ENCODE results near the gene ANO4. TPM values are rescaled to one million over a fixed set of nuclear protein-coding genes. Genes with fewer than 3 reads are reported as not detected.

Gene ANO4
- not detected for total RNA-seq
- long read RNA-seq = 0 reads

DNA sequence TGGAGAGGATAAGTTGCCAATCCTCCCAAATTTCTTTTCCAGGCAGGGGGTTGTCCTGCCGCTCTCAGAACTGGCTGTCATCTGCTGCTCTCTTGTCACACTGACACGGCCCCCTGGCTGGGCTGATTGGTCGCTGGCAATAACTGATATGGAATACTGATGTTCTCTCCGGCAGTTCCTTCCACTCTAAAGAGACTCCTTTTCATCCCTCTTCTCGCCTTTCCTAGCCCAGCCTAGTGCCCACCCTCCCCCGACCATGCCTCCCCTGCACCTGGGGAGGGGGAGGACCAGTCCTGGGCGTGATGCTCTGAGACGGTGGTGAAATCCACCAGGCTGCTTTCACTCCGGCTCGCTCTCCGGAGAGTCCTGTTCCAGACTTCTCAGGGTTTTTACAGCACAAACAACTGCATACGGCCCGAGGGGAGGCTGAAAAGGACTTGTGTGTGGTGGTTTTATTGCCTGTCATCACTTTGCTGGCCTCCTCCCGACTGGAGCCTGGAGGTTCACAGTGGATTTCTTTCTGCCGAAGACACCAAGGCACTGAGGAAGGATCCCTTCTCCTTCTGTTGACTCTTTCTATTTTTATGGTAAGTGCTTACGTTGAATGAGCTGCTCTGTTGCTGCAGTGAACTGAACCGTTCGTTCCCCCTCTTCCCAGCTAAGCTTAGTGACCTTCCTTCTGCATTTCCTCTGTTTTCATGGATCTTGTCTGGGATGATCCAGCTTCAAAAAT lies at the start of gene ANO4:
ANO4 (plus strand) TSS at position 336 of the 733 bp plus-strand sequence. CDS start 107,010 bp downstream, outside the sequence.
- TF ChIP-seq, protein P1, sequence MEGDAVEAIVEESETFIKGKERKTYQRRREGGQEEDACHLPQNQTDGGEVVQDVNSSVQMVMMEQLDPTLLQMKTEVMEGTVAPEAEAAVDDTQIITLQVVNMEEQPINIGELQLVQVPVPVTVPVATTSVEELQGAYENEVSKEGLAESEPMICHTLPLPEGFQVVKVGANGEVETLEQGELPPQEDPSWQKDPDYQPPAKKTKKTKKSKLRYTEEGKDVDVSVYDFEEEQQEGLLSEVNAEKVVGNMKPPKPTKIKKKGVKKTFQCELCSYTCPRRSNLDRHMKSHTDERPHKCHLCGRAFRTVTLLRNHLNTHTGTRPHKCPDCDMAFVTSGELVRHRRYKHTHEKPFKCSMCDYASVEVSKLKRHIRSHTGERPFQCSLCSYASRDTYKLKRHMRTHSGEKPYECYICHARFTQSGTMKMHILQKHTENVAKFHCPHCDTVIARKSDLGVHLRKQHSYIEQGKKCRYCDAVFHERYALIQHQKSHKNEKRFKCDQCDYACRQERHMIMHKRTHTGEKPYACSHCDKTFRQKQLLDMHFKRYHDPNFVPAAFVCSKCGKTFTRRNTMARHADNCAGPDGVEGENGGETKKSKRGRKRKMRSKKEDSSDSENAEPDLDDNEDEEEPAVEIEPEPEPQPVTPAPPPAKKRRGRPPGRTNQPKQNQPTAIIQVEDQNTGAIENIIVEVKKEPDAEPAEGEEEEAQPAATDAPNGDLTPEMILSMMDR (IDR thresholded peaks at IDR 0.05; ENCODE audit: borderline replicate concordance) = no peak
- no peak for DNase-seq
- Histone ChIP-seq H3K4me1 (no peaks in the 10 kb centered on the region), H3K4me3 (no peak within 1 kb of the TSS), H3K36me3 (no peaks in the 10 kb centered on the region), H3K9me3 (replicated peaks) (no peaks in the 10 kb centered on the region), H3K27me3 (ENCODE audit: low read depth) (peaks cover 45% of the 10 kb centered on the region), H3K27ac (replicated peaks) (no peak within 1 kb of the TSS)
- intact Hi-C loops (cut with micrococcal nuclease) = no loop called here

GRCh38 chr12:100745378-100746071 lies 49.1 kb upstream of the ANO4 start:
- H3K4me1 ChIP-seq = no peaks in the 10 kb centered on the region
- peaks cover 4% of the 10 kb centered on the region for H3K27me3 ChIP-seq (ENCODE audit: low read depth)
- TF ChIP-seq, protein P1 (IDR thresholded peaks at IDR 0.05; ENCODE audit: borderline replicate concordance) = no peak
- H3K4me3 ChIP-seq = no peak overlapping the region
- no peaks in the 10 kb centered on the region for H3K36me3 ChIP-seq
- no peak for DNase-seq
- no peak overlapping the region for H3K27ac ChIP-seq (replicated peaks)
- peaks cover 22% of the 10 kb centered on the region for H3K9me3 ChIP-seq (replicated peaks)
- intact Hi-C loops (cut with micrococcal nuclease) = no loop called here

- intact Hi-C loops (cut with micrococcal nuclease) = no loop called here
- Histone ChIP-seq H3K27me3 (ENCODE audit: low read depth) (peaks cover 13% of the 10 kb centered on the region), H3K27ac (replicated peaks) (no peak overlapping the region), H3K36me3 (no peaks in the 10 kb centered on the region), H3K4me1 (no peaks in the 10 kb centered on the region), H3K4me3 (no peak overlapping the region), H3K9me3 (replicated peaks) (peaks cover 13% of the 10 kb centered on the region)
- DNase-seq = no peak
- TF ChIP-seq, protein P1 (IDR thresholded peaks at IDR 0.05; ENCODE audit: borderline replicate concordance) = no peak
These were observed 41.7 kb upstream of the ANO4 start for GRCh38 chr12:100752841-100753240.

GRCh38 chr12:100753837-100754236 lies 40.7 kb upstream of the ANO4 start:
- H3K4me1 ChIP-seq = no peaks in the 10 kb centered on the region
- intact Hi-C loops (cut with micrococcal nuclease) = no loop called here
- no peak for DNase-seq
- H3K4me3 ChIP-seq = no peak overlapping the region
- H3K36me3 ChIP-seq = no peaks in the 10 kb centered on the region
- peaks cover 13% of the 10 kb centered on the region for H3K9me3 ChIP-seq (replicated peaks)
- TF ChIP-seq, protein P1 (IDR thresholded peaks at IDR 0.05; ENCODE audit: borderline replicate concordance) = no peak
- H3K27me3 ChIP-seq (ENCODE audit: low read depth) = peaks cover 13% of the 10 kb centered on the region
- no peak overlapping the region for H3K27ac ChIP-seq (replicated peaks)

DNA sequence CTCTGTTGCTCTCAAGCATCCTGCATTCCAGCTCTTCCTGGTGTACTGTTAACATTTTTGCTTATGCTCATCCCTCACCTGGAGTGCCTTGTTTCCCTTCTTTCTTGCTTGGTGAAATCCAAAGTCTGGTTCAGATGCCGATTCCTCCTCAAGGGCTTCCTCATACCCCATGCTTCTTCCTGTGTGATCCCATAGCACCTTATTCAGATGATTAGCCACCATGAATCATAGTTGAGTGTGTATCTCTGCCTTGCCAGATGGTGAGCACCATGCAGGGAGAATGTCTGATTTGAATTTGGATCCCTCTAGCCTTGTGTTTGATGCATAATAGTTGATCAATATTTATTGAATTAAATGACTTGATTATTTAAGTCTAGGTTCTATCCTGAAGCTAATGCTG lies 39.4 kb upstream of the ANO4 start:
- no peak overlapping the region for H3K4me3 ChIP-seq
- H3K36me3 ChIP-seq = no peaks in the 10 kb centered on the region
- H3K4me1 ChIP-seq = no peaks in the 10 kb centered on the region
- peaks cover 9% of the 10 kb centered on the region for H3K27me3 ChIP-seq (ENCODE audit: low read depth)
- no peak overlapping the region for H3K27ac ChIP-seq (replicated peaks)
- DNase-seq = no peak
- intact Hi-C loops (cut with micrococcal nuclease) = no loop called here
- H3K9me3 ChIP-seq (replicated peaks) = peaks cover 13% of the 10 kb centered on the region
- TF ChIP-seq, protein P1 (IDR thresholded peaks at IDR 0.05; ENCODE audit: borderline replicate concordance) = no peak
